Psoas muscle (tissue), 8 donors: ENCODE data around the gene SSPN. TPM values are rescaled to one million over a fixed set of nuclear protein-coding genes. Genes with fewer than 3 reads are reported as not detected.
A peak's percentile ranks its signal among the peaks of the same experiment; 100 is the strongest.

Source experiments
- ATAC-seq, 4 donors: fragments of 200-7000 bp; cut with Tn5 transposase; one replicate each; pipeline ENCODE4 v1.9.1; 2020; ENCODE audit warnings: moderate library complexity in 3 of 4, mild to moderate bottlenecking in 2 of 4
- DNase-seq, 2 donors: peaks; one replicate each; pipeline ENCODE4 v3.0.0-alpha.2; 2020
- H3K27ac ChIP-seq: fragments of 200-600 bp; one replicate; pipeline ENCODE4 v1.8.0; 2022
- H3K27me3 ChIP-seq, 3 donors: fragments of 200-600 bp in 1 of 3; one replicate each; pipeline versions ENCODE4 v1.6.1 to v1.8.0; 2013 to 2022; ENCODE audit warnings: low read length in 2 of 3, mild to moderate bottlenecking in 2 of 3, moderate library complexity in 1 of 3; ENCODE audit not compliant: insufficient read depth in 3 of 3
- H3K36me3 ChIP-seq, 2 donors: fragments of 200-600 bp in 1 of 2; one replicate each; pipeline versions ENCODE4 v1.6.1 to v1.8.0; 2013 to 2022; ENCODE audit warnings: low read depth in 1 of 2, mild to moderate bottlenecking in 1 of 2, moderate library complexity in 1 of 2; ENCODE audit not compliant: insufficient read depth in 1 of 2
- H3K4me1 ChIP-seq: fragments of 200-600 bp; one replicate; pipeline ENCODE4 v1.8.0; 2022
- H3K4me3 ChIP-seq: fragments of 200-600 bp; one replicate; pipeline ENCODE4 v1.8.0; 2022; ENCODE audit warnings: mild to moderate bottlenecking
- H3K9me3 ChIP-seq: fragments of 200-600 bp; one replicate; pipeline ENCODE4 v1.8.0; 2022
- CTCF ChIP-seq: fragments of 200-600 bp; IDR thresholded peaks from one replicate; pipeline ENCODE4 v1.8.0; 2022; ENCODE audit warnings: antibody characterized with exemption
- WGBS, 3 donors: extraction: QIAGEN DNeasy Blood & Tissue Kit; methylation state at CpG; one replicate each; pipeline versions ENCODE4 v1.1.6 to v1.1.7; 2013; 5-methylcytosine and 5-hydroxymethylcytosine counted together
- intact Hi-C, 2 donors: fragments of 100-400 bp; cut with DNase I; formaldehyde crosslinking; loops; one replicate each; pipeline versions ENCODE4 v1.11.0 to v1.14.2; 2022
- polyA plus RNA-seq, 3 donors: library from polyadenylated mRNA; stranded (reverse); fragments of 200-250 nt; gene quantifications; one replicate each; pipeline ENCODE4 v1.2.3, GENCODE V29; 2013
- total RNA-seq, 4 donors: library from RNA; stranded (reverse); fragmentation: NEBNext Ultra II Directional in 2 of 4; extraction: Animal tissue kit (Norgen Biotek cat#: 25700) in 2 of 4; gene quantifications; one replicate each; pipeline versions ENCODE4 v1.2.1 to v1.2.4, GENCODE V29; 2021 to 2023
- donor health status: healthy with polysubstance abuse.
- donor health status: DM: no; HTN: no; CAD: no; lungs with moderate emphysema.
- donor health status: Bipolar disorder and iron deficiency.
- donor health status: healthy.
- donor health status: DM: yes; HTN: yes; CAD: no.
- donor health status: DM: no; HTN: no; CAD: no.
- donor health status: DM: no; HTN: no; CAD: no.
- donor health status: DM: yes; HTN: yes; CAD: no.

The SSPN gene
- total and polyA plus RNA-seq, 7 donors = 8.3 to 88.7 (median 45.4) TPM

DNA sequence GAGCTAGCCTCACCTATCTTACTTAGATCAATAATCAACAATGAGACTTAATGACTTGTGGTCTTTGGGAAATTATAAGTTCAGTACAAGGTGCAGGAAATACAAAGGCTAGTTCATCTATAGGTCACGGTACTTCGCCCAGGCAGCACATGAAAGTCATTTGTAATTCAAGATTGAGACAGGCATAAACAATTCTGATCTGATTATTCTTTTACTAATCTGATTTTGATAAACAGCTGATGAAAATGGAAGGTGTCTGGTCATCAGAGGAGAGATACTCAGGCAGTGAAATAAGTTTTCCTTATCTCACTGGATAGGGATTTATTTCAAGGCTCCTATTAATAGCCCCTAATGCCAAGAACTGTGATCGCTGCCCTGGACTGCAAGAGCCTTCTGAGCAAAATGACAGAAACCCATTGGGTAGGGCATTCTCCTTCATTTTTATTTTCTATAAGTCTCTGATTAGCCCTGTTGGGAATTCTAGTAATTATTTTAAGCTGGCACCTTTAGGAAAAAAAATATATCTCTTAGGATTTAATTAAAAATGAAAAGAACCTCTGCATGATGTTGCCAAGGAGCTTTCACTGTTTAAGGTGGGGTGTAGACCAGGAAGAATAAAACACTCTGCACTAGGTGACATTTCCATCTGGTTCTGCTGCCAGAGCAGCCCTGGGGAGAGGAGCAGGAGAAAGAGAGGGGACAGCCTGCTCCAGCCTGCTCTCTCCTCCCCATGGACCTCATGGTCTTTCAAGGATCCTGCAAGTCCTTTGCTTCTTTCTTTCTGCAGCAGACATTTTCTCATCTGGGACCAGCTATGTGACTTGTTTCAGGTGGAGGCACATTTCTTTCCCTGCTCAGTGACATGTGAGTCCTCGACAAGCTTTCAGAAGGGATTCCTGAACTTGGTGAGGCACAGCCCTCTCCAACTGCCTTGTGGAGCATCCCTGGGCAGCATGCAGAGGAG, 44.8 kb downstream of the SSPN start:
- H3K9me3 ChIP-seq = no peaks in the 10 kb centered on the region
- intact Hi-C loops = no loop called here
- H3K27me3 ChIP-seq = no peaks in the 10 kb centered on the region
- TF ChIP-seq CTCF = no peak
- no peak for DNase-seq
- H3K4me1 ChIP-seq = peaks cover 13% of the 10 kb centered on the region
- WGBS, 3 donors = 58 to 82% (median 63%) methylated on average over 4 of the region's 4 CpGs
- no peaks in the 10 kb centered on the region for H3K36me3 ChIP-seq
- H3K4me3 ChIP-seq = no peak overlapping the region
- no peak overlapping the region for H3K27ac ChIP-seq
- peak in 3 of 4 donors; percentile 50 to 63 (median 59) for ATAC-seq

GRCh38 chr12:26241080-26241479, 45.7 kb downstream of the SSPN start:
- no peaks in the 10 kb centered on the region for H3K9me3 ChIP-seq
- DNase-seq = no peak
- WGBS, 3 donors = 79 to 88% (median 85%) methylated on average over 2 of the region's 2 CpGs
- no peak overlapping the region for H3K27ac ChIP-seq
- no peak for ATAC-seq
- H3K4me3 ChIP-seq = no peak overlapping the region
- H3K4me1 ChIP-seq = peaks cover 13% of the 10 kb centered on the region
- H3K36me3 ChIP-seq = no peaks in the 10 kb centered on the region
- intact Hi-C loops = no loop called here
- H3K27me3 ChIP-seq = no peaks in the 10 kb centered on the region
- TF ChIP-seq CTCF = no peak

GRCh38 chr12:26242683-26243082, 47.3 kb downstream of the SSPN start:
- no peak for DNase-seq
- no peak overlapping the region for H3K4me3 ChIP-seq
- no peak overlapping the region for H3K27ac ChIP-seq
- no peaks in the 10 kb centered on the region for H3K27me3 ChIP-seq
- intact Hi-C loops = no loop called here
- no peaks in the 10 kb centered on the region for H3K9me3 ChIP-seq
- ATAC-seq = no peak
- H3K4me1 ChIP-seq = peaks cover 13% of the 10 kb centered on the region
- H3K36me3 ChIP-seq = no peaks in the 10 kb centered on the region
- TF ChIP-seq CTCF = no peak

- H3K36me3 ChIP-seq = no peaks in the 10 kb centered on the region
- intact Hi-C loops = no loop called here
- H3K27ac ChIP-seq = no peak overlapping the region
- H3K4me1 ChIP-seq = peaks cover 9% of the 10 kb centered on the region
- H3K9me3 ChIP-seq = no peaks in the 10 kb centered on the region
- 87 to 93% (median 90%) methylated on average over 9 of the region's 9 CpGs for WGBS, 3 donors
- H3K4me3 ChIP-seq = no peak overlapping the region
- no peak for TF ChIP-seq CTCF
- no peak for DNase-seq
- no peak for ATAC-seq
- H3K27me3 ChIP-seq = no peaks in the 10 kb centered on the region
Observed at GRCh38 chr12:26244503-26244902, 49.1 kb downstream of the SSPN start.
